Fibroblast of lung (primary cell): ENCODE results near the gene TKT.

Experiments
- EZH2 ChIP-seq: IDR thresholded peaks from 2 replicates; pipeline ENCODE4 v1.5.1; 2012; ENCODE audit warnings: low read length, control low read depth, mild to moderate bottlenecking; ENCODE audit errors: missing control alignments
- TF ChIP-seq, protein P1 (sequence below), 2 donors: IDR thresholded peaks in 1 of 2; conservative IDR thresholded peaks in 1 of 2; 1 replicate in 1 of 2; 2 replicates in 1 of 2; pipeline ENCODE4 v1.5.1; 2011 to 2012; ENCODE audit warnings: low read length in 2 of 2, control low read depth in 1 of 2, inconsistent platforms in 1 of 2, low read depth in 1 of 2, mild to moderate bottlenecking in 1 of 2

DNA sequence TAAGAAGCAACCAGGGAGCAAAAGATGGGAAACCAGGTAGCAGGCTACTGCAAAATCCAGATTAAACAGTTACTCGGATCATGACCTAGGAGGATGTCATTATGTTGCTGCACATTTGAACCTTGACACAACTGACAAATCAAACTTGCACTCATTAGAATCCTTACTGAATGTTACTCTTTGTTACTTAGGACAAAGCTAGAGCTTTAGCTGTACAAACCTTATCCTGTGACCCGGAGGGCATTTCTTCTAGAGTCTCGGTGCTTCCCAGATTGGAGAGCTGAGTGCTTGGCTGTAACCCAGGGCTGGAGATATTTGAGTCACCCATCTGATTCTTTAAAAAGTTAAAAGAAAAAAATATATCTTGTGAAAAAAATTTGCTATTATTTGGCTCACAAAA lies 48.1 kb upstream of the TKT start:
- TF ChIP-seq, protein P1, sequence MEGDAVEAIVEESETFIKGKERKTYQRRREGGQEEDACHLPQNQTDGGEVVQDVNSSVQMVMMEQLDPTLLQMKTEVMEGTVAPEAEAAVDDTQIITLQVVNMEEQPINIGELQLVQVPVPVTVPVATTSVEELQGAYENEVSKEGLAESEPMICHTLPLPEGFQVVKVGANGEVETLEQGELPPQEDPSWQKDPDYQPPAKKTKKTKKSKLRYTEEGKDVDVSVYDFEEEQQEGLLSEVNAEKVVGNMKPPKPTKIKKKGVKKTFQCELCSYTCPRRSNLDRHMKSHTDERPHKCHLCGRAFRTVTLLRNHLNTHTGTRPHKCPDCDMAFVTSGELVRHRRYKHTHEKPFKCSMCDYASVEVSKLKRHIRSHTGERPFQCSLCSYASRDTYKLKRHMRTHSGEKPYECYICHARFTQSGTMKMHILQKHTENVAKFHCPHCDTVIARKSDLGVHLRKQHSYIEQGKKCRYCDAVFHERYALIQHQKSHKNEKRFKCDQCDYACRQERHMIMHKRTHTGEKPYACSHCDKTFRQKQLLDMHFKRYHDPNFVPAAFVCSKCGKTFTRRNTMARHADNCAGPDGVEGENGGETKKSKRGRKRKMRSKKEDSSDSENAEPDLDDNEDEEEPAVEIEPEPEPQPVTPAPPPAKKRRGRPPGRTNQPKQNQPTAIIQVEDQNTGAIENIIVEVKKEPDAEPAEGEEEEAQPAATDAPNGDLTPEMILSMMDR (conservative IDR thresholded peaks at IDR 0.05 in 1 of 2, IDR thresholded peaks at IDR 0.05 in 1 of 2; ENCODE audit: low read depth in 1 of 2, low read length in 2 of 2) = no peak
- TF ChIP-seq EZH2 = no peak
